OCI-LY1 (cell line): Measurements from ENCODE around the gene ANKRD42.

ENCODE experiments used
- H2AFZ ChIP-seq: fragments of 200-600 bp; sonication (generic), shearing (Covaris generic); 2 replicates; pipeline ENCODE4 v1.6.0; 2014; ENCODE audit warnings: antibody characterized with exemption, mild to moderate bottlenecking, low read length
- H3F3A ChIP-seq: fragments of 200-600 bp; sonication (generic), shearing (Covaris generic); 2 replicates; pipeline ENCODE4 v1.6.0; 2014; ENCODE audit warnings: mild to moderate bottlenecking, antibody characterized with exemption, low read length, moderate library complexity; ENCODE audit not compliant: insufficient read depth
- H3K27ac ChIP-seq: fragments of 200-600 bp; sonication (generic); 2 replicates; pipeline ENCODE4 v1.5.1; 2014; ENCODE audit warnings: low read length, mixed run types, mild to moderate bottlenecking, low read depth; ENCODE audit not compliant: poor library complexity, severe bottlenecking
- H3K27me3 ChIP-seq: fragments of 200-600 bp; sonication (generic); 2 replicates; pipeline ENCODE4 v1.6.0; 2014; ENCODE audit warnings: antibody characterized with exemption, mild to moderate bottlenecking, low read length, moderate library complexity; ENCODE audit not compliant: insufficient read depth
- H3K36me3 ChIP-seq: fragments of 200-600 bp; sonication (generic); 2 replicates; pipeline ENCODE4 v1.6.1; 2014; ENCODE audit warnings: mild to moderate bottlenecking, antibody characterized with exemption, low read length, moderate library complexity, mixed read lengths; ENCODE audit not compliant: insufficient read depth
- H3K4me1 ChIP-seq: fragments of 200-600 bp; sonication (generic); 2 replicates; pipeline ENCODE4 v1.5.1; 2014; ENCODE audit warnings: mild to moderate bottlenecking, low read length, moderate library complexity; ENCODE audit not compliant: insufficient read depth, severe bottlenecking
- H3K4me2 ChIP-seq: fragments of 200-600 bp; sonication (generic), shearing (Covaris generic); 2 replicates; pipeline ENCODE4 v1.6.1; 2014; ENCODE audit warnings: low read length
- H3K4me3 ChIP-seq: fragments of 200-600 bp; sonication (generic); 2 replicates; pipeline ENCODE4 v1.5.1; 2014; ENCODE audit warnings: low read length, low read depth, mild to moderate bottlenecking, mixed read lengths; ENCODE audit not compliant: poor library complexity, severe bottlenecking
- H3K79me2 ChIP-seq: fragments of 200-600 bp; shearing (Covaris generic); 2 replicates; pipeline ENCODE4 v1.6.1; 2016; ENCODE audit warnings: mixed run types, low read length, mixed read lengths; ENCODE audit not compliant: insufficient read depth
- H3K9ac ChIP-seq: fragments of 200-600 bp; sonication (generic), shearing (Covaris generic); 2 replicates; pipeline ENCODE4 v1.6.1; 2014; ENCODE audit warnings: mild to moderate bottlenecking, low read length, mixed read lengths
- H3K9me2 ChIP-seq: fragments of 200-600 bp; sonication (generic), shearing (Covaris generic); 2 replicates; pipeline ENCODE4 v1.6.1; 2014; ENCODE audit warnings: low read depth, mild to moderate bottlenecking, low read length, mixed read lengths
- H3K9me3 ChIP-seq: fragments of 200-600 bp; shearing (Covaris generic); 2 replicates; pipeline ENCODE4 v1.6.1; 2014; ENCODE audit warnings: low read length, mixed read lengths
- H4K20me1 ChIP-seq: fragments of 200-600 bp; sonication (generic), shearing (Covaris generic); 2 replicates; pipeline ENCODE4 v1.6.0; 2016; ENCODE audit warnings: mild to moderate bottlenecking, low read length; ENCODE audit not compliant: insufficient read depth
- CTCF ChIP-seq: fragments of 200-600 bp; sonication (generic), shearing (Covaris generic); IDR thresholded peaks from 2 replicates; pipeline ENCODE4 v1.5.1; 2017; ENCODE audit warnings: mild to moderate bottlenecking, antibody characterized with exemption, low read length, moderate library complexity, mixed read lengths
- EZH2 ChIP-seq: fragments of 200-600 bp; sonication (generic), shearing (Covaris generic); IDR thresholded peaks from 2 replicates; pipeline ENCODE4 v1.8.0; 2017; ENCODE audit warnings: borderline replicate concordance, mixed run types, mild to moderate bottlenecking, antibody characterized with exemption, low read length, moderate library complexity, mixed read lengths

Gene ANKRD42

GRCh38 chr11:83156144-83156995 is 37.1 kb upstream of the ANKRD42 start:
- H3K27me3 ChIP-seq: no peaks in the 10 kb centered on the region
- no peaks in the 10 kb centered on the region for H3K9me2 ChIP-seq
- H3K36me3 ChIP-seq: peaks cover 40% of the 10 kb centered on the region
- no peaks in the 10 kb centered on the region for H3K9me3 ChIP-seq
- peak overlapping the region; percentile 88 for H3K27ac ChIP-seq
- H3F3A ChIP-seq: no peaks in the 10 kb centered on the region; the same call in 1 of the 2 replicates
- peaks cover 44% of the 10 kb centered on the region for H3K79me2 ChIP-seq
- no peak overlapping the region; the same call in 1 of the 2 replicates for H2AFZ ChIP-seq
- peaks cover 52% of the 10 kb centered on the region for H3K4me1 ChIP-seq
- peak overlapping the region; percentile 98 for H3K4me3 ChIP-seq
- H3K9ac ChIP-seq: peak overlapping the region; percentile 93
- peak overlapping the region; percentile 89 for H3K4me2 ChIP-seq
- 0 out of 2 replicates have a peak, but pooled peaks cover 4% of the 10 kb centered on the region for H4K20me1 ChIP-seq
- TF ChIP-seq CTCF (no peak), EZH2 (no peak)

GRCh38 chr11:83156996-83157593 is 36.4 kb upstream of the ANKRD42 start, which contains the start of gene PCF11:
PCF11 (plus strand) TSS chr11:83157131; CDS start chr11:83157440, 309 bp downstream.
- 0 out of 2 replicates have a peak, but pooled peaks cover 4% of the 10 kb centered on the region for H4K20me1 ChIP-seq
- H3K79me2 ChIP-seq: peaks cover 51% of the 10 kb centered on the region
- H3K4me1 ChIP-seq: peaks cover 53% of the 10 kb centered on the region
- peak within 1 kb of the TSS; percentile 95 for H3K4me2 ChIP-seq
- H3K4me3 ChIP-seq: peak within 1 kb of the TSS; percentile 98
- peaks cover 46% of the 10 kb centered on the region for H3K36me3 ChIP-seq
- TF ChIP-seq EZH2 (no peak), CTCF (no peak)
- no peaks in the 10 kb centered on the region for H3K9me2 ChIP-seq
- H3K9ac ChIP-seq: peak within 1 kb of the TSS; percentile 99
- H3K27ac ChIP-seq: peak within 1 kb of the TSS; percentile 88
- H2AFZ ChIP-seq: no peak within 1 kb of the TSS; the same call in 1 of the 2 replicates
- H3K27me3 ChIP-seq: no peaks in the 10 kb centered on the region
- H3F3A ChIP-seq: no peaks in the 10 kb centered on the region; the same call in 1 of the 2 replicates
- no peaks in the 10 kb centered on the region for H3K9me3 ChIP-seq

- Histone ChIP-seq H3K9ac (peak overlapping the region; percentile 99), H3K9me3 (no peaks in the 10 kb centered on the region), H3K9me2 (no peaks in the 10 kb centered on the region), H3F3A (no peaks in the 10 kb centered on the region; the same call in 1 of the 2 replicates), H4K20me1 (0 out of 2 replicates have a peak, but pooled peaks cover 4% of the 10 kb centered on the region), H3K36me3 (peaks cover 47% of the 10 kb centered on the region), H3K4me3 (peak overlapping the region; percentile 98), H3K27me3 (no peaks in the 10 kb centered on the region), H2AFZ (no peak overlapping the region), H3K27ac (peak overlapping the region; percentile 86), H3K4me1 (peaks cover 53% of the 10 kb centered on the region), H3K79me2 (peaks cover 58% of the 10 kb centered on the region), H3K4me2 (peak overlapping the region; percentile 95)
- TF ChIP-seq CTCF (no peak), EZH2 (no peak)
These were observed 35.7 kb upstream of the ANKRD42 start for GRCh38 chr11:83157594-83158356.
